Activated CD4-positive, alpha-beta memory T cell treated with anti-CD3 and anti-CD28 coated beads, Interleukin-2, amount 10 ng/mL, durations not matched to agents 7 days and 5 days (primary cell): ENCODE data around the gene NFIA. TPM values are rescaled to one million over a fixed set of nuclear protein-coding genes. Genes with fewer than 3 reads are reported as not detected.
A peak's percentile ranks its signal among the peaks of the same experiment; 100 is the strongest.
"Not testable (repeated sequence)": the region's sequence is repeated elsewhere in the genome, so short reads cannot be mapped to it uniquely, and the experiment has no call there.

Experiments
- CTCF ChIA-PET: fragments of 350-600 bp; sonication (Branson Sonifier 250); formaldehyde crosslinking; loops from one replicate; lab custom pipeline; 2021; ENCODE audit warnings: antibody characterized with exemption, inconsistent platforms; lab: Charles Lee
- POLR2A ChIA-PET: fragments of 350-600 bp; sonication (Branson Sonifier 250); formaldehyde crosslinking; loops from one replicate; lab custom pipeline; 2021; ENCODE audit warnings: antibody characterized with exemption; lab: Charles Lee
- DNase-seq: peaks from one replicate; pipeline ENCODE4 v3.0.0-alpha.2; 2020
- H3K27ac Mint-ChIP-seq: one replicate; pipeline ENCODE4 v1.8.0; 2021; ENCODE audit warnings: mild to moderate bottlenecking, mixed read lengths
- H3K27me3 Mint-ChIP-seq: one replicate; pipeline ENCODE4 v1.8.0; 2021; ENCODE audit warnings: mixed read lengths
- H3K36me3 Mint-ChIP-seq: one replicate; pipeline ENCODE4 v1.8.0; 2021; ENCODE audit warnings: low read depth, mixed read lengths
- H3K4me1 Mint-ChIP-seq: one replicate; pipeline ENCODE4 v1.8.0; 2021; ENCODE audit warnings: mixed read lengths
- H3K4me3 Mint-ChIP-seq: one replicate; pipeline ENCODE4 v1.8.0; 2021; ENCODE audit warnings: mild to moderate bottlenecking, mixed read lengths
- H3K9me3 Mint-ChIP-seq: one replicate; pipeline ENCODE4 v1.8.0; 2021; ENCODE audit warnings: mixed read lengths
- total RNA-seq, 2 experiments: library from RNA; stranded (reverse); gene quantifications; one replicate each; pipeline ENCODE4 v1.2.3, GENCODE V29; 2021

The NFIA gene
- total RNA-seq, 2 experiments from 2014 or later: 2.4 to 3.0 TPM

GRCh38 chr1:61052395-61053225 is 29.8 kb upstream of the NFIA start:
- no peak for DNase-seq
- H3K27ac Mint-ChIP-seq: peak overlapping the region; percentile 25
- H3K4me1 Mint-ChIP-seq: peaks cover 48% of the 10 kb centered on the region
- POLR2A ChIA-PET: interaction anchor here (5.5 kb wide), 1 partner anchor 25 kb away, joined by 55 read pairs; no protein-coding TSS in a partner anchor
- peak overlapping the region; percentile 78 for H3K4me3 Mint-ChIP-seq
- CTCF ChIA-PET: interaction anchor here (0.6 to 3.5 kb wide), 3 partner anchors 10 to 105 kb away, joined by 3 to 13 read pairs (median 4); no protein-coding TSS in a partner anchor
- peaks cover 57% of the 10 kb centered on the region for H3K27me3 Mint-ChIP-seq
- no peaks in the 10 kb centered on the region for H3K9me3 Mint-ChIP-seq
- no peaks in the 10 kb centered on the region for H3K36me3 Mint-ChIP-seq

- no peaks in the 10 kb centered on the region for H3K36me3 Mint-ChIP-seq
- peaks cover 52% of the 10 kb centered on the region for H3K4me1 Mint-ChIP-seq
- peaks cover 62% of the 10 kb centered on the region for H3K27me3 Mint-ChIP-seq
- peak overlapping the region; percentile 78 for H3K4me3 Mint-ChIP-seq
- CTCF ChIA-PET: interaction anchor here (0.6 kb wide), 1 partner anchor 105 kb away, joined by 3 read pairs; no protein-coding TSS in a partner anchor
- POLR2A ChIA-PET: interaction anchor here (0.8 to 5.5 kb wide), 2 partner anchors 13 to 24 kb away, joined by 3 to 55 read pairs; no protein-coding TSS in a partner anchor
- no peak for DNase-seq
- no peak overlapping the region for H3K27ac Mint-ChIP-seq
- no peaks in the 10 kb centered on the region for H3K9me3 Mint-ChIP-seq
These were observed 29.1 kb upstream of the NFIA start for GRCh38 chr1:61053226-61053711.

GRCh38 chr1:61053712-61054600 is 28.4 kb upstream of the NFIA start:
- Mint-ChIP-seq H3K36me3 (no peaks in the 10 kb centered on the region), H3K27ac (no peak overlapping the region), H3K9me3 (no peaks in the 10 kb centered on the region), H3K4me3 (peak overlapping the region; percentile 78), H3K4me1 (peaks cover 52% of the 10 kb centered on the region), H3K27me3 (peaks cover 69% of the 10 kb centered on the region)
- POLR2A ChIA-PET: interaction anchor here (0.6 to 5.5 kb wide), 3 partner anchors 12 to 1382 kb away, joined by 3 to 55 read pairs (median 3); no protein-coding TSS in a partner anchor
- CTCF ChIA-PET: no interaction called here
- DNase-seq: peak; percentile 26

- H3K27me3 Mint-ChIP-seq: peaks cover 70% of the 10 kb centered on the region
- H3K27ac Mint-ChIP-seq: no peak overlapping the region
- H3K36me3 Mint-ChIP-seq: no peaks in the 10 kb centered on the region
- H3K4me3 Mint-ChIP-seq: no peak overlapping the region
- ChIA-PET POLR2A (interaction anchor here (0.6 to 5.5 kb wide), 2 partner anchors 23 to 1381 kb away, joined by 3 to 55 read pairs; no protein-coding TSS in a partner anchor), CTCF (no interaction called here)
- peaks cover 50% of the 10 kb centered on the region for H3K4me1 Mint-ChIP-seq
- no peak for DNase-seq
- H3K9me3 Mint-ChIP-seq: no peaks in the 10 kb centered on the region
These were observed 27.8 kb upstream of the NFIA start for GRCh38 chr1:61054601-61054993.

- no peak for DNase-seq
- Mint-ChIP-seq H3K4me1 (peaks cover 48% of the 10 kb centered on the region), H3K27me3 (peaks cover 70% of the 10 kb centered on the region), H3K36me3 (no peaks in the 10 kb centered on the region), H3K27ac (no peak overlapping the region), H3K9me3 (no peaks in the 10 kb centered on the region), H3K4me3 (no peak overlapping the region)
- ChIA-PET POLR2A (interaction anchor here (1.8 kb wide), 1 partner anchor 23 kb away, joined by 13 read pairs; no protein-coding TSS in a partner anchor), CTCF (interaction anchor here (1.5 kb wide), 1 partner anchor 12 kb away, joined by 5 read pairs; no protein-coding TSS in a partner anchor)
These were observed 27.2 kb upstream of the NFIA start for GRCh38 chr1:61055110-61055614.

GRCh38 chr1:61056196-61056572 is 26.2 kb upstream of the NFIA start:
- Mint-ChIP-seq H3K27ac (no peak overlapping the region), H3K4me3 (peak overlapping the region; percentile 61), H3K9me3 (no peaks in the 10 kb centered on the region), H3K36me3 (no peaks in the 10 kb centered on the region), H3K27me3 (peaks cover 68% of the 10 kb centered on the region), H3K4me1 (peaks cover 46% of the 10 kb centered on the region)
- CTCF ChIA-PET: interaction anchor here (1.5 kb wide), 1 partner anchor 13 kb away, joined by 5 read pairs; no protein-coding TSS in a partner anchor
- POLR2A ChIA-PET: interaction anchor here (0.6 to 1.8 kb wide), 3 partner anchors 22 to 25 kb away, joined by 3 to 13 read pairs (median 3); no protein-coding TSS in a partner anchor
- no peak for DNase-seq

GRCh38 chr1:61056573-61057439 is 25.6 kb upstream of the NFIA start:
- H3K4me1 Mint-ChIP-seq: peaks cover 43% of the 10 kb centered on the region
- CTCF ChIA-PET: interaction anchor here (1.0 to 5.3 kb wide), 3 partner anchors 7 to 14 kb away, joined by 5 to 46 read pairs (median 5); no protein-coding TSS in a partner anchor

GRCh38 chr1:61058483-61059245 is 23.7 kb upstream of the NFIA start:
- no peak overlapping the region for H3K27ac Mint-ChIP-seq
- no peak for DNase-seq
- ChIA-PET CTCF (interaction anchor here (0.6 to 5.3 kb wide), 5 partner anchors 9 to 777 kb away, joined by 3 to 46 read pairs (median 3); no protein-coding TSS in a partner anchor), POLR2A (interaction anchor here (3.0 kb wide), 1 partner anchor 19 kb away, joined by 17 read pairs; no protein-coding TSS in a partner anchor)
- H3K36me3 Mint-ChIP-seq: no peaks in the 10 kb centered on the region
- H3K4me1 Mint-ChIP-seq: peaks cover 24% of the 10 kb centered on the region
- peaks cover 46% of the 10 kb centered on the region for H3K27me3 Mint-ChIP-seq
- H3K9me3 Mint-ChIP-seq: no peaks in the 10 kb centered on the region
- no peak overlapping the region for H3K4me3 Mint-ChIP-seq

More at GRCh38 chr1:61056573-61057439, 25.6 kb upstream of the NFIA start:
- DNase-seq: peak; percentile 37
- Mint-ChIP-seq H3K36me3 (no peaks in the 10 kb centered on the region), H3K27me3 (peaks cover 62% of the 10 kb centered on the region), H3K9me3 (no peaks in the 10 kb centered on the region), H3K4me3 (peak overlapping the region; percentile 80), H3K27ac (no peak overlapping the region)
- POLR2A ChIA-PET: interaction anchor here (0.6 to 3.0 kb wide), 5 partner anchors 10 to 25 kb away, joined by 3 to 17 read pairs (median 3); no protein-coding TSS in a partner anchor

GRCh38 chr1:61061601-61062000 is 20.8 kb upstream of the NFIA start:
- not testable (repeated sequence) for H3K4me3 Mint-ChIP-seq, H3K36me3 Mint-ChIP-seq, DNase-seq, H3K27ac Mint-ChIP-seq, H3K9me3 Mint-ChIP-seq
- ChIA-PET CTCF (interaction anchor here (5.3 kb wide), 1 partner anchor 12 kb away, joined by 46 read pairs; no protein-coding TSS in a partner anchor), POLR2A (interaction anchor here (1.3 kb wide), 1 partner anchor 10 kb away, joined by 3 read pairs; no protein-coding TSS in a partner anchor)
- H3K4me1 Mint-ChIP-seq: peaks cover 13% of the 10 kb centered on the region
- H3K27me3 Mint-ChIP-seq: peaks cover 23% of the 10 kb centered on the region

- no peaks in the 10 kb centered on the region for H3K4me1 Mint-ChIP-seq
- H3K27me3 Mint-ChIP-seq: peaks cover 3% of the 10 kb centered on the region
- ChIA-PET CTCF (interaction anchor here (0.7 kb wide), 1 partner anchor 14 kb away, joined by 3 read pairs; no protein-coding TSS in a partner anchor), POLR2A (no interaction called here)
- H3K27ac Mint-ChIP-seq: no peak overlapping the region
- no peaks in the 10 kb centered on the region for H3K36me3 Mint-ChIP-seq
- H3K4me3 Mint-ChIP-seq: no peak overlapping the region
- DNase-seq: no peak
- H3K9me3 Mint-ChIP-seq: no peaks in the 10 kb centered on the region
These were observed 17.7 kb upstream of the NFIA start for GRCh38 chr1:61064673-61065072.
